ENCODE data around the gene GDPD2.

GDPD2 gene

GRCh38 chrX:70446380-70447350, 23.6 kb downstream of the GDPD2 start:
- H3K4me2 ChIP-seq (ENCODE audit: insufficient read depth, low read length), result no peak overlapping the region
- H2AFZ ChIP-seq (ENCODE audit: low read depth, low read length), result no peak overlapping the region
- H3K9me3 ChIP-seq (ENCODE audit: insufficient read depth, low read length, severe bottlenecking), result no peaks in the 10 kb centered on the region
- no peak overlapping the region for H3K9ac ChIP-seq (ENCODE audit: low read depth, low read length)
- TF ChIP-seq EZH2 (IDR thresholded peaks at IDR 0.05; ENCODE audit: borderline replicate concordance, low read depth, low read length, severe bottlenecking), result no peak
- no peak for TF ChIP-seq CTCF (IDR thresholded peaks at IDR 0.05; ENCODE audit: borderline replicate concordance, extremely low read depth, low read length, poor library complexity, severe bottlenecking)
- no peak overlapping the region for H3K4me3 ChIP-seq (ENCODE audit: low read depth in 1 of 2, low read length in 2 of 2)
- H3K79me2 ChIP-seq (ENCODE audit: insufficient read depth, low read length), result no peaks in the 10 kb centered on the region
- no peak overlapping the region for H3K27ac ChIP-seq (ENCODE audit: low read length)
- no peaks in the 10 kb centered on the region for H3K36me3 ChIP-seq (ENCODE audit: insufficient read depth, low read length)
- H3K4me1 ChIP-seq (ENCODE audit: insufficient read depth, low read length), result no peaks in the 10 kb centered on the region
- no peaks in the 10 kb centered on the region for H4K20me1 ChIP-seq (ENCODE audit: insufficient read depth, low read length)
- no peak for DNase-seq
- no peak for ATAC-seq (ENCODE audit: insufficient read depth, low read depth)
- H3K27me3 ChIP-seq (ENCODE audit: insufficient read depth, low read length, poor library complexity), result no peaks in the 10 kb centered on the region

- Histone ChIP-seq H2AFZ (ENCODE audit: low read depth, low read length) (no peak overlapping the region), H3K4me3 (ENCODE audit: low read depth in 1 of 2, low read length in 2 of 2) (no peak overlapping the region), H3K4me2 (ENCODE audit: insufficient read depth, low read length) (no peak overlapping the region), H3K9me3 (ENCODE audit: insufficient read depth, low read length, severe bottlenecking) (no peaks in the 10 kb centered on the region), H4K20me1 (ENCODE audit: insufficient read depth, low read length) (no peaks in the 10 kb centered on the region), H3K79me2 (ENCODE audit: insufficient read depth, low read length) (no peaks in the 10 kb centered on the region), H3K27ac (ENCODE audit: low read length) (no peak overlapping the region), H3K4me1 (ENCODE audit: insufficient read depth, low read length) (no peaks in the 10 kb centered on the region), H3K27me3 (ENCODE audit: insufficient read depth, low read length, poor library complexity) (no peaks in the 10 kb centered on the region), H3K36me3 (ENCODE audit: insufficient read depth, low read length) (no peaks in the 10 kb centered on the region), H3K9ac (ENCODE audit: low read depth, low read length) (no peak overlapping the region)
- DNase-seq, result no peak
- no peak for ATAC-seq (ENCODE audit: insufficient read depth, low read depth)
- TF ChIP-seq EZH2 (IDR thresholded peaks at IDR 0.05; ENCODE audit: borderline replicate concordance, low read depth, low read length, severe bottlenecking) (no peak), CTCF (IDR thresholded peaks at IDR 0.05; ENCODE audit: borderline replicate concordance, extremely low read depth, low read length, poor library complexity, severe bottlenecking) (no peak)
Observed at GRCh38 chrX:70449457-70449966, 26.4 kb downstream of the GDPD2 start.

GRCh38 chrX:70452143-70452733, 29.1 kb downstream of the GDPD2 start:
- H3K27me3 ChIP-seq (ENCODE audit: insufficient read depth, low read length, poor library complexity), result no peaks in the 10 kb centered on the region
- DNase-seq (no peak), ATAC-seq (ENCODE audit: insufficient read depth, low read depth) (no peak)
- no peak overlapping the region for H2AFZ ChIP-seq (ENCODE audit: low read depth, low read length)
- H3K9ac ChIP-seq (ENCODE audit: low read depth, low read length), result no peak overlapping the region
- no peak overlapping the region for H3K4me3 ChIP-seq (ENCODE audit: low read depth in 1 of 2, low read length in 2 of 2)
- no peak overlapping the region for H3K4me2 ChIP-seq (ENCODE audit: insufficient read depth, low read length)
- no peaks in the 10 kb centered on the region for H3K36me3 ChIP-seq (ENCODE audit: insufficient read depth, low read length)
- H3K4me1 ChIP-seq (ENCODE audit: insufficient read depth, low read length), result no peaks in the 10 kb centered on the region
- H3K9me3 ChIP-seq (ENCODE audit: insufficient read depth, low read length, severe bottlenecking), result no peaks in the 10 kb centered on the region
- no peaks in the 10 kb centered on the region for H4K20me1 ChIP-seq (ENCODE audit: insufficient read depth, low read length)
- no peak overlapping the region for H3K27ac ChIP-seq (ENCODE audit: low read length)
- TF ChIP-seq CTCF (IDR thresholded peaks at IDR 0.05; ENCODE audit: borderline replicate concordance, extremely low read depth, low read length, poor library complexity, severe bottlenecking), result peak; percentile 27
- TF ChIP-seq EZH2 (IDR thresholded peaks at IDR 0.05; ENCODE audit: borderline replicate concordance, low read depth, low read length, severe bottlenecking), result no peak
- H3K79me2 ChIP-seq (ENCODE audit: insufficient read depth, low read length), result no peaks in the 10 kb centered on the region

Measured in DND-41 (cell line).